Uterus (tissue), 4 donors: ENCODE data around the gene TMEM273. TPM values are rescaled to one million over a fixed set of nuclear protein-coding genes. Genes with fewer than 3 reads are reported as not detected.

Experiments
- DNase-seq, 2 donors: peaks; one replicate each; pipeline ENCODE4 v3.0.0-alpha.2; 2019 to 2020
- H3K27ac ChIP-seq, 2 donors: fragments of 200-600 bp; sonication (generic); 1 replicate in 1 of 2; 2 replicates in 1 of 2; pipeline ENCODE4 v1.5.1; 2016 to 2018
- H3K27me3 ChIP-seq, 2 donors: fragments of 200-600 bp; sonication (generic); one replicate each; pipeline ENCODE4 v1.5.1; 2018 to 2019; ENCODE audit warnings: control low read depth in 1 of 2
- H3K36me3 ChIP-seq, 2 donors: fragments of 200-600 bp; sonication (generic); one replicate each; pipeline ENCODE4 v1.5.1; 2019; ENCODE audit warnings: control low read depth in 1 of 2
- H3K4me1 ChIP-seq, 2 donors: fragments of 200-600 bp; sonication (generic); one replicate each; pipeline ENCODE4 v1.5.1; 2018 to 2019; ENCODE audit warnings: control low read depth in 1 of 2
- H3K4me3 ChIP-seq, 2 donors: fragments of 200-600 bp; sonication (generic); 1 replicate in 1 of 2; 2 replicates in 1 of 2; pipeline ENCODE4 v1.5.1; 2018 to 2019; ENCODE audit warnings: mild to moderate bottlenecking in 1 of 2
- H3K9me3 ChIP-seq, 2 donors: fragments of 200-600 bp; sonication (generic); one replicate each; pipeline ENCODE4 v1.5.1; 2019; ENCODE audit warnings: control low read depth in 1 of 2
- CTCF ChIP-seq, 4 experiments: fragments of 200-600 bp in 2 of 4; fragments of 450-650 bp in 2 of 4; sonication (generic) in 2 of 4; IDR thresholded peaks; one replicate each; pipeline ENCODE4 v1.5.1; 2016 to 2019; ENCODE audit warnings: antibody characterized with exemption in 4 of 4, mild to moderate bottlenecking in 2 of 4, moderate library complexity in 1 of 4
- POLR2A ChIP-seq, 2 donors: fragments of 450-650 bp; IDR thresholded peaks; one replicate each; pipeline ENCODE4 v1.6.1; 2016; ENCODE audit warnings: antibody characterized with exemption in 2 of 2, mild to moderate bottlenecking in 1 of 2, moderate library complexity in 1 of 2
- intact Hi-C: fragments of 100-400 bp; cut with DNase I; formaldehyde crosslinking; loops from one replicate; pipeline ENCODE4 v1.15.1; 2023; ENCODE audit warnings: low total_unique reads
- total RNA-seq, 4 donors: library from RNA; depleted of rRNA in 3 of 4; stranded (reverse); fragments of >200 nt in 3 of 4; gene quantifications; one replicate each; pipeline versions ENCODE4 v1.1.0 to v1.2.4, GENCODE V29; 2014 to 2023
- donor health status: DM: yes; HTN: yes; CAD: no.

TMEM273 gene
- total RNA-seq, 4 donors from 2014 or later: 8.5 to 38.9 (median 14.7) TPM

DNA sequence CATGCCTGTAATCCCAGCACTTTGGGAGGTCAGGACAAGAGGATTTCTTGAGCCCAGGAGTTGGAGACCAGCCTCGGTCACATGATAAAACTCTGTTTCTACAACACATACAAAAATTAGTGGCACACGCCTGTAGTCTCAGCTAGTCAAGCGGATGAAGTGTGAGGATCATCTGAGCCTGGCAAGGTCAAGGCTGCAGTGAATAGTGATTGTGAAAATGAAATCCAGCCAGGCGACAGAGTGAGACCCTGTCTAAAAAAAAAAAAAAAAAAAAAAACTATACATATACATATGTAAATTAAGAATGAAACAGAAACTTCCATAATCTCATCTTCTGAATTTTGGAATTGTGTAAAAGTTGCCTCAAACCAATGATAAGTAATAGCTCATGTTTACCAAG, 36.2 kb downstream of the TMEM273 start:
- H3K27ac ChIP-seq: no peak overlapping the region
- H3K27me3 ChIP-seq: no peaks in the 10 kb centered on the region
- intact Hi-C loops: no loop called here
- no peaks in the 10 kb centered on the region for H3K4me1 ChIP-seq
- TF ChIP-seq POLR2A (IDR thresholded peaks at IDR 0.05) (no peak), CTCF (IDR thresholded peaks at IDR 0.05) (no peak)
- no peaks in the 10 kb centered on the region for H3K36me3 ChIP-seq
- H3K9me3 ChIP-seq: no peaks in the 10 kb centered on the region
- H3K4me3 ChIP-seq: no peak overlapping the region
- no peak for DNase-seq

DNA sequence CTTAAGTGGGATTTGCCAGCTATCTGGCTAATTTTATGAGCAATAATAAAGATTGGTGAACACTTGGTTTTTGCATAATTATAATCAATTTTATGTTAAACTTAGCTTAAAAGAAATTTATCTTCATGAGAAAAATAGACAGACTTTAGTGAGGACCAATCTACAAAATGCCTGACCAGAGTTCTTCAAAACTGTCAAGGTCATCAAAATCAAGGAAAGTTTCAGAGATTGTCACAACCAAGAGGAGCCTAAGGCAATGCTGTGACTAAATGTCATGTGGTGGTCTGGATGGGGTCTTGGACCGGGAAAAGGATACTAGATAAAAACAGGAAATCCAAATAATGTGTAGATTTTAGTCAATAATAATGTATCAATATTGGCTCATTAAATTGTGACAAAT, 36.7 kb downstream of the TMEM273 start:
- intact Hi-C loops: no loop called here
- H3K4me3 ChIP-seq: no peak overlapping the region
- H3K4me1 ChIP-seq: no peaks in the 10 kb centered on the region
- no peaks in the 10 kb centered on the region for H3K27me3 ChIP-seq
- H3K27ac ChIP-seq: no peak overlapping the region
- DNase-seq: no peak
- TF ChIP-seq CTCF (IDR thresholded peaks at IDR 0.05) (no peak), POLR2A (IDR thresholded peaks at IDR 0.05) (no peak)
- no peaks in the 10 kb centered on the region for H3K36me3 ChIP-seq
- H3K9me3 ChIP-seq: no peaks in the 10 kb centered on the region

DNA sequence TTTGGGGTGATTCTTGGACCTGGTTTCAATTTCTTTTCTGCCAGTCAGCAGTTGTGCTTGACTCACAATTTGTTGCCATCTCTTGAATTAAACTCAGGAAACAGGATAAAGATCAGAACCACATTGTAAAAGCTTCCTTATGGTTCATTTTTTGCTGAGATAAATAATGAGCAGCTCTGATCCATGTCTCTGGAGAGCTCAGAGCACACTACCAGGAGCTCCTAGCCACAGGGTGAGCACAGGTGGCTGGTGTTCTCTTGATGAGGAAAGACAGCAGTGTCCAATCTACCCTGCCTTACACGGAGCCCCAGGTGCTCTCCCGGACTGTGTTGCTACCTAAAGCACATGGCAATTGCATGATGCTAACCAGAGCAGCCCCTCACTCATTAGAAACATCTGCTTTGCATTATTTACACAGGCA, 37.2 kb downstream of the TMEM273 start:
- Histone ChIP-seq H3K27me3 (no peaks in the 10 kb centered on the region), H3K27ac (no peak overlapping the region), H3K36me3 (no peaks in the 10 kb centered on the region), H3K4me1 (no peaks in the 10 kb centered on the region), H3K4me3 (no peak overlapping the region), H3K9me3 (no peaks in the 10 kb centered on the region)
- TF ChIP-seq POLR2A (IDR thresholded peaks at IDR 0.05) (no peak), CTCF (IDR thresholded peaks at IDR 0.05) (no peak)
- intact Hi-C loops: no loop called here
- DNase-seq: no peak

DNA sequence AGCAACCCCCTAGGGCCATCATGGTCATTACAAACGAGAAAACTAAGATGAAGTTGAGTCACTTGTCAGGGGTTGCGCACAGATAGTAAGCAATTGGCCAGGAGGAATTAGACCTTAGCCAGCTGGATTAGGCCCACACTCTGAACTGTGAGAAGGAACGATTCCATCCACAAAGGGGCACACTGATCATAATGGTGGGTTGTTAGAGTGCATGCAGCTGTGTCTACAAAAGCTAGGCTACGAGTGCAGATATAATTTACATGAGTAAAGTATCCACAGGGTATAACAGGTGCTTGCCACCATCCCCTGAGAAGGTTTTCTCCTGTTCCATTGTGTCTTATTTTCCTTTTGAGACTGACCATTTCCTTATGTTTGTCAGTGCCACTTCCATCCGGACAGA, 37.8 kb downstream of the TMEM273 start:
- intact Hi-C loops: no loop called here
- Histone ChIP-seq H3K27me3 (no peaks in the 10 kb centered on the region), H3K36me3 (no peaks in the 10 kb centered on the region), H3K9me3 (no peaks in the 10 kb centered on the region), H3K27ac (no peak overlapping the region), H3K4me1 (no peaks in the 10 kb centered on the region), H3K4me3 (no peak overlapping the region)
- no peak for TF ChIP-seq POLR2A (IDR thresholded peaks at IDR 0.05)
- DNase-seq: no peak

GRCh38 chr10:49149881-49150280, 38.3 kb downstream of the TMEM273 start:
- H3K36me3 ChIP-seq: no peaks in the 10 kb centered on the region
- TF ChIP-seq POLR2A (IDR thresholded peaks at IDR 0.05) (no peak), CTCF (IDR thresholded peaks at IDR 0.05) (no peak)
- H3K27ac ChIP-seq: no peak overlapping the region
- intact Hi-C loops: no loop called here
- H3K27me3 ChIP-seq: no peaks in the 10 kb centered on the region
- no peaks in the 10 kb centered on the region for H3K9me3 ChIP-seq
- no peak for DNase-seq
- no peaks in the 10 kb centered on the region for H3K4me1 ChIP-seq
- H3K4me3 ChIP-seq: no peak overlapping the region

DNA sequence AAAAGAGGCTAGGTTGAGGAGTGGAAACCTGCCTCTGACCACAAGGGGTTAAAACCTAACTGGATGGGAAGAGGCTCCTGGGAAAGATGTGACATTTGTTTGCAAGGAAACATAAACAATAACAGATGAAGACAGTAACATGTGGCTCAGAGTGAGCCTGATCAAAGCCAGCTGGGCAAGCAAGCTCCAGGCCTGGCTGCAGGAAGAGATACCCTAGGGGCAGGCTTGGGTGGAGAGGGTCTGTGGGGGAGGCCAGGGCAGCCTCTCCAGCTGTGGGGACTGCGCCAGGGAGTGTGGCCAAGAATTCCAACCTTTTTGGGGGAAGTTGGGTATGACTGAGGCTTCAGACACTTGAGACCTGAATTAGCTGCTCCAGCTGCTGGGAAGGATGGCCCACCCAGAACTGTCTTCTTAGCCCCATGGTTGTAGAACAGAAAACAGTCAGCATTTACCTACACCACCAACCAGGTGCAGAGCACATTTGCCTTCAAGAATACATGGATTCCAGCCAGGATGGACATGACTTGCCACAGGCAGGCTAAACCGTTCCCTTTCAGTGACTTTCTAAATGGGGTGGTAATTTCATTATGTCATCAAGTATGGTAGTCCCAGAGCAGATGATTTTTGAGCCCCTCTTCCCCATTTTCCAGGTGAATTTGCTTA, 44.0 kb downstream of the TMEM273 start:
- Histone ChIP-seq H3K4me1 (no peaks in the 10 kb centered on the region), H3K36me3 (no peaks in the 10 kb centered on the region), H3K27me3 (no peaks in the 10 kb centered on the region), H3K4me3 (no peak overlapping the region), H3K27ac (no peak overlapping the region), H3K9me3 (no peaks in the 10 kb centered on the region)
- DNase-seq: no peak
- TF ChIP-seq CTCF (IDR thresholded peaks at IDR 0.05) (no peak), POLR2A (IDR thresholded peaks at IDR 0.05) (no peak)
- intact Hi-C loops: no loop called here
